IMR-90 (cell line): ENCODE data around the gene LPAR1.

Source experiments
- BHLHE40 ChIP-seq: fragments of 150-350 bp; IDR thresholded peaks from 2 replicates; pipeline ENCODE4 v1.6.1; 2016; ENCODE audit warnings: mild to moderate bottlenecking, low read depth, low read length
- CEBPB ChIP-seq: IDR thresholded peaks from 2 replicates; pipeline ENCODE4 v1.6.1; 2012; ENCODE audit warnings: low read depth, low read length, improper control_type of control experiment
- CTCF ChIP-seq: conservative IDR thresholded peaks from 2 replicates; pipeline ENCODE4 v1.5.1; 2012; ENCODE audit warnings: mild to moderate bottlenecking, low read depth, low read length, improper control_type of control experiment
- FOS ChIP-seq: fragments of 150-350 bp; IDR thresholded peaks from 2 replicates; pipeline ENCODE4 v1.6.1; 2016; ENCODE audit warnings: low read depth, low read length
- MAZ ChIP-seq: IDR thresholded peaks from 2 replicates; pipeline ENCODE4 v1.6.1; 2012; ENCODE audit warnings: low read depth, mild to moderate bottlenecking, low read length, improper control_type of control experiment, moderate library complexity, borderline replicate concordance
- MXI1 ChIP-seq: IDR thresholded peaks from 2 replicates; pipeline ENCODE4 v1.6.1; 2012; ENCODE audit warnings: low read depth, mild to moderate bottlenecking, low read length, moderate library complexity, borderline replicate concordance
- POLR2A ChIP-seq: IDR thresholded peaks from 2 replicates; pipeline ENCODE4 v1.6.1; 2012; ENCODE audit warnings: mild to moderate bottlenecking, low read depth, low read length
- RAD21 ChIP-seq: IDR thresholded peaks from 2 replicates; pipeline ENCODE4 v1.6.1; 2012; ENCODE audit warnings: low read length, improper control_type of control experiment
- RCOR1 ChIP-seq: IDR thresholded peaks from 2 replicates; pipeline ENCODE4 v1.6.1; 2012; ENCODE audit warnings: mild to moderate bottlenecking, low read length, improper control_type of control experiment; ENCODE audit not compliant: insufficient replicate concordance
- RFX5 ChIP-seq: IDR thresholded peaks from 2 replicates; pipeline ENCODE4 v1.8.0; 2012; ENCODE audit warnings: low read depth, mild to moderate bottlenecking, low read length, moderate library complexity
- USF2 ChIP-seq: fragments of 150-350 bp; IDR thresholded peaks from 2 replicates; pipeline ENCODE4 v1.6.1; 2017; ENCODE audit warnings: mild to moderate bottlenecking, antibody characterized with exemption, low read length, low read depth

GRCh38 chr9:110891760-110892159 is 146.5 kb downstream of the LPAR1 start:
- TF ChIP-seq CTCF, result no peak
- TF ChIP-seq RAD21, result no peak
- no peak for TF ChIP-seq POLR2A
- no peak for TF ChIP-seq RFX5
- TF ChIP-seq MXI1, result no peak
- TF ChIP-seq USF2, result no peak
- TF ChIP-seq MAZ, result no peak
- no peak for TF ChIP-seq CEBPB
- TF ChIP-seq FOS, result peak; percentile 29; the same call in 1 of the 2 replicates
- no peak for TF ChIP-seq BHLHE40
- no peak for TF ChIP-seq RCOR1
